SK-N-MC (cell line): Measurements from ENCODE around the gene LUM.

Experiments
- EZH2 ChIP-seq: fragments of 200-600 bp; sonication (generic); IDR thresholded peaks from one replicate; pipeline ENCODE4 v1.6.1; 2017; ENCODE audit warnings: antibody characterized with exemption
- FOXP2 ChIP-seq: optimal IDR thresholded peaks from 2 replicates; pipeline ENCODE3; 2011; ENCODE audit warnings: mild to moderate bottlenecking, moderate library complexity; ENCODE audit not compliant: insufficient read depth; ENCODE audit errors: extremely low read length, control extremely low read depth
- POLR2AphosphoS5 ChIP-seq: IDR thresholded peaks from 2 replicates; pipeline ENCODE4 v1.6.1; 2012; ENCODE audit warnings: mild to moderate bottlenecking, low read depth, low read length, borderline replicate concordance

GRCh38 chr12:91053951-91054715 is 57.2 kb downstream of the LUM start:
- TF ChIP-seq EZH2 (no peak), FOXP2 (no peak), POLR2AphosphoS5 (no peak)
